HG03060 (cell line): ENCODE measurements around the gene PLAAT4.
A peak's percentile ranks its signal among the peaks of the same experiment; 100 is the strongest.
"Not testable (repeated sequence)": the region's sequence is repeated elsewhere in the genome, so short reads cannot be mapped to it uniquely, and the experiment has no call there.

Source experiments
- ATAC-seq: cut with Tn5 transposase; IDR thresholded peaks from one replicate; pipeline ENCODE4 v1.9.1; 2021; ENCODE audit warnings: low read depth, moderate number of reproducible peaks; ENCODE audit not compliant: unreplicated experiment

The PLAAT4 gene

DNA sequence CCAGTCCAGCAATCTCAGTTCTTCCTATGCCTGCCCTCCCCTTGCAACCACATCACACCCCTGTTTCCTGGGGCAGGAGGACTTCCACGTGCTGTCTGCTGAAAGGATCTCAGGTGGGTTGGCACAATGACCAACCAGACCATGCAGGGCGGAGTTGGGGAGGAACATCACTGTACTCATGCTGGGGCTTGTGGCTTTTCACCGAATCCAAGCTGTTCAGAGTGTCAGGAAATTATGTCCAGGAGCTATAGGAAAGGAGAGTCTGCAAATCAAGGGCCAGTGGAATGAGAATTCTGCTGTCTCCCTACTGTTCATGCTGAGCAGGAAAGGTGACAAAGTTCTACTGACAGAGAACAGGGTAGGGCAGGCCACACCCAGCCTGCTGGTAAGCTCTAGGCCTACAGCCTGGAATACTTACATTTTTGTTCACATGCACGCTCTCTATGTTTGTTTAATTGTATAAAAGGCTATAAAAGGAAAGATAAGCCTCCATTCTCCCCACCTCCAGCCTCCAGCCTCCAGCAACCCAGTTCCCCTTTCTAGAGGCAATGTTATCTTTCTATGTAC is 28.3 kb downstream of the PLAAT4 start:
- no peak for ATAC-seq

DNA sequence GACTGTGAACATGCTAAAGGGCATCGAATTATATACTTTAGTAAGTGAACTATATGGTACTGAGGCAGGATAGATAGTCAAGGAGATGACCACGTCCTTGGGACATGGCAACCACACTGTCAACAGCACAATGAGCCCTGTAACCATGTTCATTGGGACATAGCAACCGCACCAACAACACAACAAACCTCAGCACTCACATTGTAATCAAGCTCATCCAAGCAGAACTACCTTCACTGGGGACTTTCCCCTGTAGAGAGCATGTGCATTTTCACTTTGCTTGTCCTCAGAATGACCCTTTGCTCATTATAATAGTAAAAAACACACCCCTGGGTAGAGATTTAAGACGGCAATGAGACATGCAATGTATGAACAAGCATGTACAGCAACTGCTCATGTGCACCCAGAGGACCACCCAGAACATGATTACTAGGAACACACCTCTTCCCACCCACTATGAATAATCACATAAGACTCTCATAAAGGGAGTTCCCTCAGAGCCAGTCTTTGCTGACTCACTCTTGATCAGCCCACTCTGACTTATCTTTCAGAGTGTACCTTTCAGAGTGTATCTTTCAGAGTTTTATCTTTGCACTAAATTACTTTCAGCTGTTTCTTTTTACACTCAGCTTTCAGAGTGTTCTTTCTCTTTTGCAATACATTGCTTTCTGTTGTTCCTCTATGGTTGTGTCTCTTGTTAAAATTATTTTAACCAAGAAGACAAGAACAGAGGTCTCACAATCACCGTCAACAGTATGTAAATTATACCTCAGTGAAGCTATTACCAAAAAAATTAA is 30.6 kb downstream of the PLAAT4 start:
- ATAC-seq = peak; percentile 72

GRCh38 chr11:63569570-63569969 is 33.0 kb downstream of the PLAAT4 start:
- ATAC-seq = no peak

DNA sequence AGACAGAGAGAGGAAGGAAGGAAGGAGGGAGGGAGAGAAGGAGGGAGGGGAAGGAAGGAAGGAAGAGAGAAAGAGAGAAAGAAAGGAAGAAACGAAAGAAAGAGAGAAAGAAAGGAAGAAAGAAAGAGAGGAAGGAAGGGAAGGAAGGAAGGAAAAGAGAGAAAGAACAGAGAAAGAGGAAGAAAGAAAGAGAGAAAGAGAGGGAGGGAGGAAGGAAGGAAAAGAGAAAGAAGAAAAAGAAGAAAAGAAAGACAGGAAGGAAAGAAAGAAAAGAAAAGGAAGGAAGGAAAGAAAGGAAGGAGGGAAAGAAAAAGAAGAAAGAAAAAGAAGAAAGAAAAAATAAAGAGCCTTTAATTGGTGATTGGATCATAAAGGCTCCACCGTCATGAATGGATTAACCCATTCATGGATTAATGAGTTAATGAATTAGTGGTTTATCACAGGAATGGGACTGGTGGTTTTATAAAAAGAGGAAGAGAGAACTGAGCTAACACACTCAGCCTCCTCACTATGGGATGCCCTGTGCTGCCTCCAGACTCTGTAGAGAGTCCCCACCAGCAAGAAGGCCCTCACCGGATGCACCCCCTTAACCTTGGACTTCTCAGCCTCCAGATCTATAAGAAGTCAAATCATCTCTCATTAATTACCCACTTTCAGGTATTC is 35.5 kb downstream of the PLAAT4 start:
- no peak for ATAC-seq

GRCh38 chr11:63573881-63574855 is 37.6 kb downstream of the PLAAT4 start:
- no peak for ATAC-seq

GRCh38 chr11:63574856-63575602 is 38.4 kb downstream of the PLAAT4 start:
- no peak for ATAC-seq

DNA sequence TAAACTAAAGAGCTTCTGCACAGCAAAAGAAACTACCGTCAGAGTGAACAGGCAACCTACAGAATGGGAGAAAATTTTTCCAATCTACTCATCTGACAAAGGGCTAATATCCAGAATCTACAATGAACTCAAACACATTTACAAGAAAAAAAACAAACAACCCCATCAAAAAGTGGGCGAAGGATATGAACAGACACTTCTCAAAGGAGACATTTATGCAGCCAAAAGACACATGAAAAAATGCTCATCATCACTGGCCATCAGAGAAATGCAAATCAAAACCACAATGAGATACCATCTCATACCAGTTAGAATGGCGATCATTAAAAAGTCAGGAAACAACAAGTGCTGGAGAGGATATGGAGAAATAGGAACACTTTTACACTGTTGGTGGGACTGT is 42.3 kb downstream of the PLAAT4 start:
- ATAC-seq = not testable (repeated sequence)

GRCh38 chr11:63581224-63581623 is 44.6 kb downstream of the PLAAT4 start:
- not testable (repeated sequence) for ATAC-seq

- ATAC-seq = no peak
Measured at GRCh38 chr11:63583357-63583677, 46.7 kb downstream of the PLAAT4 start.

DNA sequence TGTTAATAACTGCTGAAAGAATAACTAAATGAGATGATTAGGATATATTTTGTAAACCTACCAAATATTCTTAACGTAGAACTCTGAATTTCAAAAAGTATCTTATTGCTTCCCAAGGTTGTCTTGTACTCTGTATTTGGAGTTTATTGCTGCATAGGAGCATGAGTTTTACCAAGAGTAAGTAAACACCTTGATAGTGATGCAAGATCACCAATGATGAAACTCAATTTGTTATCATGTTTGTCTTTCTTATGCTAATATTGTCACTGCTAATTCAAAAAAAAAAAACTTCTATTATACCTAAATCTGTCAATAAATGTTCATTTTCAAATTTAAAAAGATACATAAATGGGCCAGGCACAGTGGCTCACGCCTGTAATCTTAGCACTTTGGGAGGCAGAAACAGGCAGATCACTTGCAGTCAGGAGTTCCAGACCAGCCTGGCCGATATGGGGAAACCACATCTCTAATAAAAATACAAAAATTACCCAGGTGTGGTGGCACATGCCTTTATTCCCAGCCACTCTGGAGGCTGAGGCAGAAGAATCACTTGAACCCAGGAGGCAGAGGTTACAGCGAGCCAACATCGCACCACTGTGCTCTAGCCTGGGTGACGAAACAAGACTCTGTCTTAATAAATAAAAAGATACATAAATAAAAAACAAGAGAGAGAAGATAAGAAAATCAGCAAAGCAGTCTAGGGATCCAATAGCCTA is 50.0 kb downstream of the PLAAT4 start:
- ATAC-seq = no peak

DNA sequence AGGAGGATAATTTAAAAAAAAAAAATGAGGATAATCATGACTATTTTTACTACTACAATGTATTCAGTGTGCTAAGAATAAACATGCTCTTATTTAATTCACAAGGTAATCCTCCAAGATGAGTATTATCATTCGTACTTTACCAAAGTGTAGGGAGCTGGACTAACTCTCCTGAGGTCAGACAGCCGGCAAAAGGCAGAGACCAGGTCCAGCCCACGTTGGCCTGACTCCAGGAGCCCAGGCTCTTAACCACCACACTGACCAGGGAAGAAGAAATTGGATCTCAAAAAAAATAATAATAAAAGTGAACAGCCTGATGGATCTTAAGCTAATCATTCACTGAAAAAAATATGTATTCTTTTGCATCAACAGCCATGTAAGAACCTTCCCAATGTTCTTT is 52.4 kb downstream of the PLAAT4 start:
- ATAC-seq = no peak

DNA sequence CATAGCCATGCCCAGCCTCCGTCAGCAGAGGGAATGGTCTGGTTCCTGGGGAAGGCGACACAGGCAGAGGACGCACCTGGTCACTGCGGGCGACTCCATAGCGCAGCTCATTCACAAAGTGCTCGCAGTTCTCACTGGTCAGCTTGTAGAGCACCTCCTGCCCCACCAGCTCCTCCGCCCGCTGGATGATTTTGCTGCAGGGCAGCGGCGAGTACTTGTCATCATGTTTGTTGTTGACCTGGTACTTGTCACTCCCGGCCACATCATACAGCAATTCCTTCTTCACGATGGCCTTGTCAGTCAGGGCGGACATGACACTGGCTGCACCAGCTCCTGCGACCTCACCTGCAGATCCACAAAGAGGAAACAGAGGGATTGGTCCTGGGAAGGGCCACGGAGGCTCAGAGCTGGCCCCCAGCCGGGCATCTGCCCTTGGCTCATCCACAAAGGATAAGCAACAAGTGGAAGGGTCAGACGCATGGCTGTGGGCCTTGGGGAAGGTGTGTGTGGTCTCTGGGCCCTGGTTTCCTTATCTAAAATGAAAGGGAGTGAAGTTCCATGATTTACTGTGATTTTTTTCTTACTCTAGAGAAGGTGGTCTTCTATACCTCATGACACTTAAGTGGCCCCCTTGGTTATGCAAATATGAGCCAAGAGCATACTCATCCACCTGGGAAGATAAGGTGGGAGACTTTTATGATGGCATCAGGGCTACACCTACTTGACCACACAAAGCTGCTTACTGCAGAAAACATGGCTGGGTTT is 53.6 kb downstream of the PLAAT4 start:
- no peak for ATAC-seq

DNA sequence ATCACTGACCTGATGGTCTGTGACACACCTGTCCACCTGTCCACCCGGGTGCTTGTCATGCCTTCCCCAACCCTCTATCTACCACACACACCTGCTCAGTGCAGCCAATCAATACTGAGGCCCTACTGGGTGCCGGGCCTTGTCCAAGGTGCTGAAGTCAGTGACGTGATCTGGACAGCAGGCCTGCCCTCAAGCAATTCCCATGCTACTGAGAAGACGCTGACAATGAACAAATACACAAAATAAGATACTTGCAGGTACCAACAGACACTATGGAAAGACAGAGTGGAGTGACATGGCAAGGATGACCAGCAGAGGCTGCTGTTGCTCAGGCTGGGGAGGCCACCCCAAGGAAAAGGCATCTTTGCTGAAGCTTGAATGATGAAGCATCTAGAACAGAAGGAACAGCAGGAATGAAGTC is 56.4 kb downstream of the PLAAT4 start:
- ATAC-seq = no peak

GRCh38 chr11:63595296-63595695 is 58.7 kb downstream of the PLAAT4 start:
- no peak for ATAC-seq
